Measurements from ENCODE around the gene MROH8. TPM values are rescaled to one million over a fixed set of nuclear protein-coding genes. Genes with fewer than 3 reads are reported as not detected.

The MROH8 gene
- total RNA-seq, 2 experiments from 2014 or later, result 1.8 to 3.7 TPM

GRCh38 chr20:37053230-37053950, 126.0 kb downstream of the MROH8 start:
- ChIA-PET POLR2A (interaction anchor here (0.6 kb wide), 1 partner anchor 49 kb away, joined by 11 read pairs; no protein-coding TSS in a partner anchor), CTCF (no interaction called here)

Other genes with a start within 250 kb of the MROH8 start
- 10 to 100 TPM; 38.6 to 41.5 TPM for gene SAMHD1, start 227.8 kb downstream of the MROH8 start, total RNA-seq
- 10 to 100 TPM; 44.1 to 45.4 TPM for gene RBL1, start 83.6 kb downstream of the MROH8 start, total RNA-seq
- gene RPN2, start 218 bp downstream of the MROH8 start, total RNA-seq, result 100 to 1,000 TPM; 161 to 165 TPM
- not detected for gene GHRH, start 82.3 kb upstream of the MROH8 start, total RNA-seq
- gene MANBAL, start 110.1 kb upstream of the MROH8 start, total RNA-seq, result 10 to 100 TPM; 15.1 to 15.2 TPM
- 1 to 10 TPM; 2.3 to 3.2 TPM for gene SRC, start 166.6 kb upstream of the MROH8 start, total RNA-seq